GM18858 (cell line): ENCODE results near the gene HDAC10.

ENCODE experiments used
- ATAC-seq: cut with Tn5 transposase; IDR thresholded peaks from one replicate; pipeline ENCODE4 v1.9.1; 2021; ENCODE audit not compliant: unreplicated experiment

HDAC10 gene

GRCh38 chr22:50202130-50202666 lies 48.9 kb downstream of the HDAC10 start:
- no peak for ATAC-seq

GRCh38 chr22:50201191-50202129 lies 49.6 kb downstream of the HDAC10 start:
- ATAC-seq: no peak

GRCh38 chr22:50200461-50201190 lies 50.4 kb downstream of the HDAC10 start, which contains the start of gene SELENOO:
SELENOO (plus strand) TSS chr22:50201011; CDS start chr22:50201037, 26 bp downstream.
- no peak for ATAC-seq

GRCh38 chr22:50199829-50200460 lies 51.1 kb downstream of the HDAC10 start:
- ATAC-seq: no peak

GRCh38 chr22:50199251-50199721 lies 51.8 kb downstream of the HDAC10 start:
- no peak for ATAC-seq

- ATAC-seq: no peak
Measured at GRCh38 chr22:50198624-50199017, 52.4 kb downstream of the HDAC10 start.

- no peak for ATAC-seq
Measured at GRCh38 chr22:50197856-50198623, 53.0 kb downstream of the HDAC10 start.

- no peak for ATAC-seq
Measured at GRCh38 chr22:50197000-50197800, 53.9 kb downstream of the HDAC10 start.

GRCh38 chr22:50196256-50196655 lies 54.8 kb downstream of the HDAC10 start:
- ATAC-seq: no peak
